Measurements from ENCODE around the gene PXT1.

DNA sequence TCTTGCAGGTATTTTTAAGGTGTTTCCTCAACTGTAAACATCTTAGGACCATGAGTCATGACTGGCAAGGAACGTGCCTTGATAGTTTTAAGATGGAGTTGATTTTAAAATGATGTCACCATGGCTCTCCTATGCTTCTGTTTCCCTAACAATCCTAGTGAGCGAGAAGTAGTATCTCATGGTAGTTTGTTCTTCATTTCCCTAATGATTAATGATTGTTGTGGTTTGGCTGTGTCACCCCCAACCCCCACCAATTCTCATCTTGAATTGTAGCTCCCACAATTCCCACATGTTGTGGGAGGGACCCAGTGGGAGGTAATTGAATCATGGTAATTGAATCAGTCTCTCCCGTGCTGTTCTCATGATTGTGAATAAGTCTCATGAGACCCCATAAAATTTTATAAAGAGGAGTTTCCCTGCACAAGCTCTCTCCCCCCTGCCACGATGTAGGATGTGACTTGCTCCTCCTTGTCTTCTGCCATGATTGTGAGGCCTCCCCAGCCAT lies 89.2 kb downstream of the PXT1 start:
- TF ChIP-seq CTCF (conservative IDR thresholded peaks at IDR 0.05; ENCODE audit: low read length): no peak
- TF ChIP-seq EZH2phosphoT487 (IDR thresholded peaks at IDR 0.05; ENCODE audit: borderline replicate concordance, low read depth, low read length): no peak

Measured in OCI-LY7 (cell line).